K562 (cell line): Measurements from ENCODE around the gene DKK3. TPM values are rescaled to one million over a fixed set of nuclear protein-coding genes. Genes with fewer than 3 reads are reported as not detected.

Experiments used
- ATAC-seq: fragments of 200-7000 bp; cut with Tn5 transposase; 3 replicates; pipeline ENCODE4 v1.9.1; 2020; ENCODE audit warnings: moderate library complexity
- BruUV-seq: library from RNA; stranded (reverse); fragments of 400-500 nt; replicated peaks from 2 replicates; lab custom pipeline; 2021; lab: Mats Ljungman, UMichigan
- CTCF ChIA-PET: fragments of 300-600 bp; formaldehyde crosslinking; extraction: SDS; loops from one replicate; lab custom pipeline; 2021; ENCODE audit warnings: low intra/inter-chr PET ratio; lab: Yijun Ruan, JAX
- POLR2A ChIA-PET: fragments of 300-600, 350-650 bp; sonication (Branson Sonifier 250); formaldehyde crosslinking; extraction: SDS; loops from one replicate; lab custom pipeline; 2021; ENCODE audit warnings: antibody characterized with exemption, inconsistent platforms; lab: Yijun Ruan, JAX
- DNase-seq, 4 experiments: peaks; one replicate each; pipeline versions ENCODE4 v3.0.0 to v3.0.0-alpha.2; 2011 to 2018; ENCODE audit warnings: low spot score in 3 of 4, mixed read lengths in 3 of 4; ENCODE audit errors: extremely low read depth in 1 of 4
- FAIRE-seq: peaks from 2 replicates; lab custom pipeline; 2011; peaks lifted over from hg19 to GRCh38; lab: Jason Lieb, UNC
- H2AFZ ChIP-seq: 2 replicates; pipeline ENCODE4 v1.6.0; 2011; ENCODE audit warnings: low read depth, low read length, control low read depth, inconsistent platforms
- H3K27ac ChIP-seq: fragments of 200-600 bp; 3 replicates; pipeline ENCODE4 v1.8.0; 2011; ENCODE audit warnings: low read depth, mild to moderate bottlenecking, control low read depth, inconsistent platforms, low read length, moderate library complexity, mixed read lengths; ENCODE audit errors: extremely low read depth
- H3K27me3 ChIP-seq, 2 experiments: fragments of 300-600 bp in 1 of 2; 2 replicates in 1 of 2; 3 replicates in 1 of 2; pipeline versions ENCODE4 v1.6.0 to v1.8.0; 2011; ENCODE audit warnings: inconsistent platforms in 2 of 2, low read length in 2 of 2, mild to moderate bottlenecking in 1 of 2, mixed read lengths in 1 of 2, moderate library complexity in 1 of 2; ENCODE audit not compliant: control insufficient read depth in 2 of 2, insufficient read depth in 2 of 2
- H3K36me3 ChIP-seq: fragments of 300-600 bp; 3 replicates; pipeline ENCODE4 v1.8.0; 2011; ENCODE audit warnings: mild to moderate bottlenecking, low read length, inconsistent platforms; ENCODE audit not compliant: control insufficient read depth, insufficient read depth
- H3K4me1 ChIP-seq, 2 experiments: fragments of 200-600 bp in 1 of 2; replicated peaks in 1 of 2; 2 replicates in 1 of 2; 3 replicates in 1 of 2; pipeline versions ENCODE4 v1.5.1 to v1.8.0; 2011; ENCODE audit warnings: inconsistent platforms in 2 of 2, low read length in 2 of 2, mild to moderate bottlenecking in 1 of 2, mixed read lengths in 1 of 2, moderate library complexity in 1 of 2; ENCODE audit not compliant: control insufficient read depth in 2 of 2, insufficient read depth in 2 of 2
- H3K4me2 ChIP-seq: 2 replicates; pipeline ENCODE4 v1.6.1; 2011; ENCODE audit warnings: low read length, control low read depth, inconsistent platforms, mixed read lengths; ENCODE audit not compliant: insufficient read depth
- H3K4me3 ChIP-seq: fragments of 200-600 bp; sonication (generic), shearing (Covaris generic); 2 replicates; pipeline ENCODE4 v1.5.1; 2016; ENCODE audit warnings: control low read depth, inconsistent platforms
- H3K79me2 ChIP-seq: fragments of 200-600 bp; 3 replicates; pipeline ENCODE4 v1.8.0; 2011; ENCODE audit warnings: low read length, inconsistent platforms; ENCODE audit not compliant: control insufficient read depth, insufficient read depth
- H3K9ac ChIP-seq, 2 experiments: 2 replicates each; pipeline versions ENCODE4 v1.6.0 to v1.6.1; 2011; ENCODE audit warnings: low read depth in 2 of 2, low read length in 2 of 2, control low read depth in 1 of 2, inconsistent platforms in 1 of 2, mild to moderate bottlenecking in 1 of 2, mixed read lengths in 1 of 2; ENCODE audit not compliant: insufficient read depth in 1 of 2
- H3K9me1 ChIP-seq: one replicate; pipeline ENCODE4 v1.6.0; 2011; ENCODE audit warnings: inconsistent platforms, mild to moderate bottlenecking, low read length, moderate library complexity; ENCODE audit not compliant: control insufficient read depth, insufficient read depth
- H3K9me3 ChIP-seq: replicated peaks from 2 replicates; pipeline ENCODE4 v1.5.1; 2011; ENCODE audit warnings: low read depth, low read length, inconsistent platforms; ENCODE audit not compliant: control insufficient read depth, insufficient read depth
- H4K20me1 ChIP-seq: replicated peaks from 2 replicates; pipeline ENCODE4 v1.6.1; 2011; ENCODE audit warnings: low read length, inconsistent platforms, mixed read lengths; ENCODE audit not compliant: control insufficient read depth, insufficient read depth
- ARHGAP35 ChIP-seq: fragments of 450-650 bp; IDR thresholded peaks from 2 replicates; pipeline ENCODE4 v1.6.1; 2018; ENCODE audit not compliant: partially characterized antibody
- CEBPG ChIP-seq, 3 experiments: fragments of 200-800 bp in 1 of 3; sonication (Bioruptor generic) in 1 of 3; sonication (generic) in 1 of 3; formaldehyde crosslinking in 1 of 3; IDR thresholded peaks in 2 of 3; conservative IDR thresholded peaks in 1 of 3; 2 replicates each; pipeline versions ENCODE4 v1.6.1 to v1.8.0; 2016 to 2022; ENCODE audit warnings: missing compliant biosample characterization in 2 of 3, missing genetic modification characterization in 2 of 3, mild to moderate bottlenecking in 1 of 3, missing genetic modification reagents in 1 of 3
- DACH1 ChIP-seq: fragments of 450-650 bp; IDR thresholded peaks from 2 replicates; pipeline ENCODE4 v1.6.1; 2018; ENCODE audit not compliant: partially characterized antibody
- E2F1 ChIP-seq: sonication (generic); formaldehyde crosslinking; IDR thresholded peaks from 2 replicates; pipeline ENCODE4 v1.8.1; 2023; ENCODE audit warnings: mild to moderate bottlenecking, missing genetic modification reagents, moderate library complexity
- HNRNPL ChIP-seq: fragments of 200-400 bp; formaldehyde crosslinking; IDR thresholded peaks from 2 replicates; pipeline ENCODE4 v1.6.1; 2017; ENCODE audit warnings: low read depth, mild to moderate bottlenecking, low read length
- KAT8 ChIP-seq: fragments of 450-650 bp; IDR thresholded peaks from 2 replicates; pipeline ENCODE4 v1.6.1; 2016; ENCODE audit warnings: low read depth, mild to moderate bottlenecking
- KHSRP ChIP-seq: fragments of 450-650 bp; IDR thresholded peaks from 2 replicates; pipeline ENCODE4 v1.6.1; 2017
- LEF1 ChIP-seq: fragments of 450-650 bp; IDR thresholded peaks from 2 replicates; pipeline ENCODE4 v1.6.1; 2016; ENCODE audit warnings: mild to moderate bottlenecking
- MLX ChIP-seq, 2 experiments: fragments of 450-650 bp in 1 of 2; sonication (generic) in 1 of 2; formaldehyde crosslinking; conservative IDR thresholded peaks; 2 replicates each; pipeline versions ENCODE4 v1.4.0 to v1.8.1; 2020 to 2022; ENCODE audit warnings: mild to moderate bottlenecking in 1 of 2, missing genetic modification reagents in 1 of 2
- NEUROD1 ChIP-seq: fragments of 150-350 bp; IDR thresholded peaks from 2 replicates; pipeline ENCODE4 v1.6.1; 2014; ENCODE audit warnings: borderline replicate concordance, low read length, low read depth; ENCODE audit not compliant: partially characterized antibody
- VEZF1 ChIP-seq: fragments of 200-800 bp; sonication (Bioruptor generic); IDR thresholded peaks from 2 replicates; pipeline ENCODE4 v1.6.1; 2017; ENCODE audit warnings: missing genetic modification characterization, missing compliant biosample characterization
- WGBS: fragments of 100-300 bp; shearing (Covaris generic); methylation state at CpG from one replicate; pipeline ENCODE4 v1.1.6; 2016; ENCODE audit warnings: low coverage, mixed read lengths; ENCODE audit not compliant: insufficient coverage; ENCODE audit errors: missing lambda C conversion rate; 5-methylcytosine and 5-hydroxymethylcytosine counted together
- in situ Hi-C: fragments of 300-500 bp; cut with MboI; formaldehyde crosslinking; loops from 4 replicates; pipeline ENCODE4 v1.15.0; 2018; ENCODE audit warnings: inconsistent platforms, mixed read lengths
- intact Hi-C: fragments of 100-400 bp; cut with micrococcal nuclease; formaldehyde crosslinking; loops from 2 replicates; pipeline ENCODE4 v1.14.2; 2022
- polyA plus RNA-seq, 8 experiments: library from polyadenylated mRNA; depleted of rRNA in 4 of 8; stranded (reverse) in 5 of 8; unstranded in 3 of 8; fragments of >200 nt; fragmentation: Nextera tagmentation in 2 of 8; fragmentation: Illumina TruSeq in 1 of 8; extraction: Ambion mirVana in 2 of 8; extraction: Trizol in 1 of 8; gene quantifications; 2 replicates each; pipeline versions ENCODE4 v1.2.1 to v1.2.3, GENCODE V29; 2011 to 2014; ENCODE audit warnings: inconsistent platforms in 1 of 8, missing spikeins in 1 of 8
- total RNA-seq, 7 experiments: library from RNA; depleted of rRNA in 6 of 7; stranded (reverse); fragments of >200 nt in 6 of 7; fragmentation: Illumina TruSeq in 2 of 7; extraction: Trizol in 2 of 7; gene quantifications; 2 replicates each; pipeline versions ENCODE4 v1.2.1 to v1.2.3, GENCODE V29; 2011 to 2021; ENCODE audit warnings: low replicate concordance in 1 of 7
- TF ChIP-seq, protein P1 (sequence below): fragments of 450-650 bp; IDR thresholded peaks from 2 replicates; pipeline ENCODE4 v1.6.1; 2017; ENCODE audit warnings: mild to moderate bottlenecking, moderate library complexity
- TF ChIP-seq, protein P2 (sequence below): fragments of 250-450 bp; sonication (Bioruptor Pico); IDR thresholded peaks from 2 replicates; pipeline ENCODE4 v1.8.0; 2021; ENCODE audit warnings: mild to moderate bottlenecking, moderate library complexity

DKK3 gene
- total and polyA plus RNA-seq, 9 of the 15 experiments (the other 6 are each of a cell fraction or from before 2014, with no cell fraction given), result 0.14 to 0.85 (median 0.38) TPM; not detected in 6

- H4K20me1 ChIP-seq, result no peaks in the 10 kb centered on the region; the same call in 1 of the 2 replicates
- CTCF ChIA-PET, result no interaction called here
- no TSS peak for BruUV-seq
- TF ChIP-seq CEBPG (CRISPR knock-in tag; IDR thresholded peaks at IDR 0.05) (no peak), CEBPG (tag; conservative IDR thresholded peaks at IDR 0.05 in 1 of 2, IDR thresholded peaks at IDR 0.05 in 1 of 2) (no peak), HNRNPL (no peak), MLX (CRISPR knock-in tag; conservative IDR thresholded peaks at IDR 0.05) (no peak), NEUROD1 (no peak), KHSRP (no peak), E2F1 (CRISPR knock-in tag) (no peak), ARHGAP35 (no peak), DACH1 (no peak), KAT8 (no peak), LEF1 (no peak), VEZF1 (CRISPR knock-in tag) (no peak)
- TF ChIP-seq, protein P1, sequence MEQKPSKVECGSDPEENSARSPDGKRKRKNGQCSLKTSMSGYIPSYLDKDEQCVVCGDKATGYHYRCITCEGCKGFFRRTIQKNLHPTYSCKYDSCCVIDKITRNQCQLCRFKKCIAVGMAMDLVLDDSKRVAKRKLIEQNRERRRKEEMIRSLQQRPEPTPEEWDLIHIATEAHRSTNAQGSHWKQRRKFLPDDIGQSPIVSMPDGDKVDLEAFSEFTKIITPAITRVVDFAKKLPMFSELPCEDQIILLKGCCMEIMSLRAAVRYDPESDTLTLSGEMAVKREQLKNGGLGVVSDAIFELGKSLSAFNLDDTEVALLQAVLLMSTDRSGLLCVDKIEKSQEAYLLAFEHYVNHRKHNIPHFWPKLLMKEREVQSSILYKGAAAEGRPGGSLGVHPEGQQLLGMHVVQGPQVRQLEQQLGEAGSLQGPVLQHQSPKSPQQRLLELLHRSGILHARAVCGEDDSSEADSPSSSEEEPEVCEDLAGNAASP, result no peak
- TF ChIP-seq, protein P2, sequence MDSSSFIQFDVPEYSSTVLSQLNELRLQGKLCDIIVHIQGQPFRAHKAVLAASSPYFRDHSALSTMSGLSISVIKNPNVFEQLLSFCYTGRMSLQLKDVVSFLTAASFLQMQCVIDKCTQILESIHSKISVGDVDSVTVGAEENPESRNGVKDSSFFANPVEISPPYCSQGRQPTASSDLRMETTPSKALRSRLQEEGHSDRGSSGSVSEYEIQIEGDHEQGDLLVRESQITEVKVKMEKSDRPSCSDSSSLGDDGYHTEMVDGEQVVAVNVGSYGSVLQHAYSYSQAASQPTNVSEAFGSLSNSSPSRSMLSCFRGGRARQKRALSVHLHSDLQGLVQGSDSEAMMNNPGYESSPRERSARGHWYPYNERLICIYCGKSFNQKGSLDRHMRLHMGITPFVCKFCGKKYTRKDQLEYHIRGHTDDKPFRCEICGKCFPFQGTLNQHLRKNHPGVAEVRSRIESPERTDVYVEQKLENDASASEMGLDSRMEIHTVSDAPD (CRISPR knock-in tag), result no peak
- intact Hi-C loops, result no loop called here
- H3K27ac ChIP-seq, result no peak overlapping the region
- H3K9ac ChIP-seq, result no peak overlapping the region
- H3K79me2 ChIP-seq, result no peaks in the 10 kb centered on the region
- H3K4me1 ChIP-seq, result peaks cover 0 to 14% of the 10 kb centered on the region in 2 experiments; a peak in 2 of 5 replicates
- H3K4me2 ChIP-seq, result no peak overlapping the region
- WGBS, result 14% methylated on average over 25 of the region's 76 CpGs
- peak; percentile 31 to 94 (median 82) for DNase-seq
- H3K9me3 ChIP-seq, result no peaks in the 10 kb centered on the region
- H3K4me3 ChIP-seq, result no peak overlapping the region
- peak; percentile 87 for ATAC-seq
- POLR2A ChIA-PET, result no interaction called here
- no peak overlapping the region for H2AFZ ChIP-seq
- H3K27me3 ChIP-seq, result peaks cover 34 to 45% of the 10 kb centered on the region in 2 experiments; a peak in 4 of 5 replicates
- H3K9me1 ChIP-seq, result no peaks in the 10 kb centered on the region
- no peak for FAIRE-seq
- in situ Hi-C loops, result no loop called here
- no peaks in the 10 kb centered on the region for H3K36me3 ChIP-seq
Measured at GRCh38 chr11:12008790-12009616, 577 bp upstream of the DKK3 start.
